Activated naive CD8-positive, alpha-beta T cell treated with anti-CD3 and anti-CD28 coated beads for 36 hours (primary cell): ENCODE measurements around the gene PLCG2. TPM values are rescaled to one million over a fixed set of nuclear protein-coding genes. Genes with fewer than 3 reads are reported as not detected.

Experiments
- DNase-seq: peaks from one replicate; pipeline ENCODE4 v3.0.0; 2021
- H3K27ac Mint-ChIP-seq: one replicate; pipeline ENCODE4 v1.8.0; 2022; ENCODE audit warnings: mild to moderate bottlenecking, moderate library complexity, mixed read lengths
- H3K27me3 Mint-ChIP-seq: one replicate; pipeline ENCODE4 v1.8.0; 2022; ENCODE audit warnings: mild to moderate bottlenecking, mixed read lengths
- H3K36me3 Mint-ChIP-seq: one replicate; pipeline ENCODE4 v1.8.0; 2021; ENCODE audit warnings: mild to moderate bottlenecking, mixed read lengths
- H3K4me1 Mint-ChIP-seq: one replicate; pipeline ENCODE4 v1.8.0; 2021; ENCODE audit warnings: mixed read lengths
- H3K4me3 Mint-ChIP-seq: one replicate; pipeline ENCODE4 v1.8.0; 2022; ENCODE audit warnings: mild to moderate bottlenecking, moderate library complexity, mixed read lengths
- H3K9me3 Mint-ChIP-seq: one replicate; pipeline ENCODE4 v1.8.0; 2022; ENCODE audit warnings: mixed read lengths
- total RNA-seq, 2 experiments: library from RNA; stranded (reverse); gene quantifications; one replicate each; pipeline ENCODE4 v1.2.3, GENCODE V29; 2021

The PLCG2 gene
- total RNA-seq, 2 experiments from 2014 or later, result 7.7 to 8.1 TPM

DNA sequence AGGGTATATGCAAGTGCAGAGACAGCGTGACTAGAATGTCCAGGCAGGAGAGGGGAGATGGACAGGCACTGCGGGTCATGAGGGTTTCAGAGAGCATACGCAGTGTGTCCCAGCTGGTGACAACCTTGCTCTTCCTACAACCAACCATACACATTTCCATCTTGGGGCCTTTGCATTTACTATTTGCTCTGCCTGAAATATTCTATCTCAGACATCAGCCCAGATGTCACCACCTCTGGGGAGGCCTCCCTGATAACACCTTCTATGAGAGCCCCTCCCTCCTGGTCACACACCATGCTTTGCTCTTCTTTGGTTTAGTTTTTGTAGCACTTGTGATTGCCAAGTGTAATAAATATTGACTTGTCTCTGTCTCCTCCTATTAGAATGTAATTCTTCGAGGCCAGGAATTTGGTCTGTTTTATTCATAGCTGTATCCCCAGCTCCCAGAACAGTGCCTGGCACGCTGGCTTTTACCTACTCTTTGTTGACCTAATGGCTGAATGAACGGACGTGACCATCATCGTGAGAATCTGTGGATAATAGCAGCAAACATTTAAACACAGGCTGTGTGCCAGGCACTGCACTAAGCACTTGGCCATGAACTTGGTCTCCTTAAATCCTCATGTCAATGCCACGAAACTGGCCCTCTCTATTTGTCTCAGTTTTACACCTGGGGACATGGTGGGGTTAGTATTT, 51.9 kb downstream of the PLCG2 start:
- Mint-ChIP-seq H3K4me1 (peaks cover 15% of the 10 kb centered on the region), H3K27me3 (no peaks in the 10 kb centered on the region), H3K4me3 (no peak overlapping the region), H3K9me3 (no peaks in the 10 kb centered on the region), H3K36me3 (no peaks in the 10 kb centered on the region), H3K27ac (no peak overlapping the region)
- DNase-seq, result no peak

GRCh38 chr16:81831722-81832126, 52.6 kb downstream of the PLCG2 start:
- Mint-ChIP-seq H3K27ac (no peak overlapping the region), H3K27me3 (no peaks in the 10 kb centered on the region), H3K4me3 (no peak overlapping the region), H3K9me3 (no peaks in the 10 kb centered on the region), H3K4me1 (peaks cover 15% of the 10 kb centered on the region), H3K36me3 (no peaks in the 10 kb centered on the region)
- DNase-seq, result peak; percentile 69

DNA sequence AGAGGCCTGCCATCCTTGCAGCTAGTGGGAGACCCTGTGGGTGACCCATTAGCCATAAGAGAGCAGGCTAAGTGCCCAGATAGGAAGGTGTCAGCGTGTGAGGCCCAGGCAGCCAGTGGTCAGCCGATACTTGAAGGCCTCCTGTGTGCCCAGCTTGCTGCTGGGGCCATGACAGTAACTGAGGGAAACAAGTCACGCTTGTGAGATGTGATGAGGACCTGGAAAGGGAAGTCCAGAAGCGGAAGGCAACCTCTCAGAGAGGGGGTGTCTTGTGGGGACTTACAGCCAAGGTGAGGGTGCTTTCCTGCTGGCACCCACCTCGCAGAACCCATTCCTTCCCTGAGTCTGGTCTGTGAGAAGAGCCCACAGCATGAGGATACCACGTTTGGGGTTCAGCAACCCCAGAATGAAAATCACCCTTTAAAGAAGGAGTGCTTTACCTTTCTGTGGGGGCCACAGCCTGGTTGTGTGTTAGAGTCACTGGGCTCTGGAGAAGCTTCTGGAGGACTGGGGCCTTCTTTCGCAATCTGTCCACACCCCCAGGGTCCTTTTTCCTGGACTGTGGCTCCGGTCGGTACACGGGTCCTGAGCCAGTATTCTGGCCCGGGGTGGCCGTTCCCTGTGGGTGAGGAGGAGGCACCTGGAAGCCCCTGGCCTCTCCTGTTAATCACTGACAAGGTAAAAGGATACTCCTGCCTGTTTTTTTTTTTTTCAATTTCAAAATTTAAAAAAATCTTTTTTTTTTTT, 53.9 kb downstream of the PLCG2 start:
- Mint-ChIP-seq H3K9me3 (no peaks in the 10 kb centered on the region), H3K4me1 (peaks cover 15% of the 10 kb centered on the region), H3K27ac (no peak overlapping the region), H3K27me3 (no peaks in the 10 kb centered on the region), H3K36me3 (no peaks in the 10 kb centered on the region), H3K4me3 (no peak overlapping the region)
- DNase-seq, result no peak

DNA sequence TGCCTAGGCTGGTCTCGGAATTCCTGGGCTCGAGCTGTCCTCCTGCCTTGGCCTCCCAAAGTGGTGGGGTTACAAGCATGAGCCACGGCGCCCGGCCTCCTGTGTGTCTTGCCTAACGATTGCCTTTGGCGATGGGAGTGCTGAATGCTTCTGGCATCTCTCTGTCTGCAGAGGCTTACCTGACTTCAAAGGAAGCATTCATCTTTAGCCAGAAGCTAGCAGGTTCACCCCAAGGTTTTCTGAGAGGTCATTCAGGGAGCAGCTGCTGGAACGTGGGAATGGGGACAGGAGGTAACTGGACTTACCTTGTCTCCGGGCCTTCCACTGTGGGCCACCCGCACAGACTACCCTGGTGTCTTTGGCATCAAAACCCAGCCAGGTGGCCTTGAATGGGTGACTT, 54.7 kb downstream of the PLCG2 start:
- Mint-ChIP-seq H3K4me1 (peaks cover 15% of the 10 kb centered on the region), H3K27ac (peak overlapping the region; percentile 29), H3K9me3 (no peaks in the 10 kb centered on the region), H3K36me3 (no peaks in the 10 kb centered on the region), H3K4me3 (no peak overlapping the region), H3K27me3 (no peaks in the 10 kb centered on the region)
- DNase-seq, result no peak

GRCh38 chr16:81834868-81835267, 55.8 kb downstream of the PLCG2 start:
- Mint-ChIP-seq H3K27ac (no peak overlapping the region), H3K27me3 (no peaks in the 10 kb centered on the region), H3K4me3 (no peak overlapping the region), H3K9me3 (no peaks in the 10 kb centered on the region), H3K36me3 (no peaks in the 10 kb centered on the region), H3K4me1 (peaks cover 15% of the 10 kb centered on the region)
- DNase-seq, result no peak

DNA sequence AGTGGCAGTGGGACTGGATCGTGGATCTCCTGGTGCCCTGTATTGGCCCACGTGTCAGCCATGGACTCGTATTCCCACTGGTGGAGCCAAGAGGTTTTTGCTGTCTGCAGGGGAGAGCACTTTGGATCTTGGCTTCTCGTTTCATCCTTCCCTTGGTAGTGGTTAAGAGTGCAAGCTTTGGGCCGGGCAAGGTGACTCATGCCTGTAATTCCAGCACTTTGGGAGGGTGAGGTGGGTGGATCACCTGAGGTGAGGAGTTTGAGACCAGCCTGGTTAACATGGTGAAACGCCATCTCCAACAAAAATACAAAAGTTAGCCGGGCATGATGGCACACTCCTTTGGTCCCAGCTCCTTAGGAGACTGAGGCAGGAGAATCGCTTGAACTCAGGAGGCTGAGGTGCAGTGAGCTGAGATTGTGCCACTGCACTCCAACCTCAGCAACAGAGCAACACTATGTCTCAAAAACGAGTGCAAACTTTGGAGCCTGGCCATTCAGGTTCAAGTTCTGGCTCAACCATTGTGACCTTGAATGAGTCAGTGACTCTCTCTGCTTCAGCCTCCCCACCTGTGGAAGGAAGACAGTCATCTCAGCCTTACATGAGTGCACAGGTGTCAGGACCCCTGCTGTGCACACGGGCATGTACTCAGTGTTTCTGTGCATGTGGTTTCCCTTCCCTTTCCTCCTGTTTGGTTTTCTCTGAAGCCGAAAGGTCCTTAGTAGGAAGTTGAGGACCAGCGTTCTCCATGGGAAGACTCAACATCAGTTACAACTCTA, 57.4 kb downstream of the PLCG2 start:
- no peak overlapping the region for H3K27ac Mint-ChIP-seq
- H3K4me3 Mint-ChIP-seq, result no peak overlapping the region
- peaks cover 10% of the 10 kb centered on the region for H3K4me1 Mint-ChIP-seq
- no peaks in the 10 kb centered on the region for H3K9me3 Mint-ChIP-seq
- no peaks in the 10 kb centered on the region for H3K27me3 Mint-ChIP-seq
- no peak for DNase-seq
- H3K36me3 Mint-ChIP-seq, result no peaks in the 10 kb centered on the region

- Mint-ChIP-seq H3K27ac (no peak overlapping the region), H3K4me3 (no peak overlapping the region), H3K36me3 (no peaks in the 10 kb centered on the region), H3K9me3 (no peaks in the 10 kb centered on the region), H3K27me3 (peaks cover 1% of the 10 kb centered on the region), H3K4me1 (peaks cover 1% of the 10 kb centered on the region)
- DNase-seq, result no peak
Observed at GRCh38 chr16:81837312-81837751, 58.2 kb downstream of the PLCG2 start.

GRCh38 chr16:81838794-81839193, 59.7 kb downstream of the PLCG2 start:
- H3K4me1 Mint-ChIP-seq, result no peaks in the 10 kb centered on the region
- no peak overlapping the region for H3K4me3 Mint-ChIP-seq
- H3K36me3 Mint-ChIP-seq, result no peaks in the 10 kb centered on the region
- H3K9me3 Mint-ChIP-seq, result no peaks in the 10 kb centered on the region
- DNase-seq, result no peak
- no peak overlapping the region for H3K27ac Mint-ChIP-seq
- peaks cover 5% of the 10 kb centered on the region for H3K27me3 Mint-ChIP-seq

DNA sequence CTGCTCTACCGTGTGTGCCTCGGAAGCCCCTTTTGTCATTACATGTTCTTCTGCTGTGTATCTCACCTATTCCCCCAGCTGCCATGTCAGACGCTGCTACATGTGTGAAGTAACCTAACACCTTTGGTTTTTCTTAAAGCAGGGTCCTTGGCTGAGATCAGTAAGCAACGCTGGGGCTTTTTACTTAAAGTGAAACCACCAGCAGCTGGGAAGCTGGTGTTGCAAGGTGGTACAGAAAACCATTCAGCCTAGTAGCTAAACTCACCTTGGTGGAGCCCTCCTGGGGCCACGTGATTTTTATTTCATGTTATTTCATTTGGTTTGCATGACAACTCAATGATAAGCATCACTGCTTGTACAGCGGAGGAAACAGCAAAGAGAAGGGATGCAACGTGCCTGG, 62.6 kb downstream of the PLCG2 start:
- Mint-ChIP-seq H3K4me1 (no peaks in the 10 kb centered on the region), H3K36me3 (no peaks in the 10 kb centered on the region), H3K9me3 (no peaks in the 10 kb centered on the region), H3K27me3 (peaks cover 5% of the 10 kb centered on the region), H3K4me3 (no peak overlapping the region), H3K27ac (no peak overlapping the region)
- DNase-seq, result no peak

DNA sequence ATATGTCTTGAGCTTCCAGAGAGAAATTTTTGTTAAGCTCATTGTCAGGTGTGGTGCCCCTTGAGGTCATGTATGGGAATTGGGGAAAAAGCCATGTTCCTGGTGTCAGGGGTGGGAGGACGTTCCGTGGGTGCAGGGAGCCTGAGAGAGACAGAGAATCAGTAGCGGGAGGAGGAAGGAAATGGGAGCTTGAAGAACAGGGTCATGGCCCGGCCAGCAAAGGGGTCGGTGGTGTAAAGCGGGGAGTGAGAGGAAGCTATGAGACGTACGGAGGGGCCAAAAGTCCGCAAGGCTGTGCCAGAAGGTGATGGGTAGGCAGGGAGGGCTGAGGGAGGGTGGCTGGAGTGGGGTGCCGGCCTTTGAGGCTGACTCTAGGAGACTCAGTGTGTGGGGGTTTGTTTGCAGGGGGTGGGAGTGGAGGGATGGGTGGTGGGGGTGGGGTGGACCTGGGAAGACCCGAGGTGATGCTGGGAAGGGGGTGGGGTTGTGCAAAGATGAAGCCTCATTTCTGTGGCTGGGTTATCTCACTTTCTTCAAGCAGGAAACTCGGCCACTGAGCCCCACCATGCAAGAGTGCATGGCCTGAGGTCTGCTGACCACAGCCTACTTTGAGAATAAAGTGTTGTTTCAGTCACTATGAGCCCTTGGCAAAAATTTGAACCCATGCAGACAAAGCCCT, 63.6 kb downstream of the PLCG2 start:
- H3K27me3 Mint-ChIP-seq, result peaks cover 5% of the 10 kb centered on the region
- H3K9me3 Mint-ChIP-seq, result no peaks in the 10 kb centered on the region
- no peaks in the 10 kb centered on the region for H3K4me1 Mint-ChIP-seq
- DNase-seq, result no peak
- H3K4me3 Mint-ChIP-seq, result no peak overlapping the region
- H3K36me3 Mint-ChIP-seq, result no peaks in the 10 kb centered on the region
- H3K27ac Mint-ChIP-seq, result no peak overlapping the region

- Mint-ChIP-seq H3K4me1 (no peaks in the 10 kb centered on the region), H3K36me3 (no peaks in the 10 kb centered on the region), H3K4me3 (no peak overlapping the region), H3K27me3 (peaks cover 5% of the 10 kb centered on the region), H3K27ac (no peak overlapping the region), H3K9me3 (no peaks in the 10 kb centered on the region)
- no peak for DNase-seq
Observed at GRCh38 chr16:81843243-81843582, 64.1 kb downstream of the PLCG2 start.

DNA sequence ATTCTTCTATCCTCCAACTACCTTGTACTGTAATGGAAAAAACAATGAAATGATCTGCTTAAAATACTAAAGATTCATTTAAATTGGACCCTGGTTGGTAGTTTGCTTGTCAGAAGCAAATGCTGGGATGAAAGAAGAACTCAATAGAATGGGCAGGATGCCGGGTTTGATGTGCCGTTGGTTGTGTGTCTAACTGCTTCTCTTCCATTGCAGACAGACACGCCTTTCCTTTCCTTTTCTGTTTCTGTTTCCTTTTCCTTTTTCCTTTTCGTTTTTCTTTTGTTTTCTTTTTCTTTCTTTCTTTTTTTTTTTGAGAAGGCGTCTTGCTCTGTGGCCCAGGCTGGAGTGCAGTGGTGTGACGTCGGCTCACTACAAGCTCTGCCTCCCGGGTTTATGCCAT, 64.6 kb downstream of the PLCG2 start:
- DNase-seq, result no peak
- Mint-ChIP-seq H3K36me3 (no peaks in the 10 kb centered on the region), H3K9me3 (no peaks in the 10 kb centered on the region), H3K4me3 (no peak overlapping the region), H3K27me3 (peaks cover 5% of the 10 kb centered on the region), H3K4me1 (no peaks in the 10 kb centered on the region), H3K27ac (no peak overlapping the region)

DNA sequence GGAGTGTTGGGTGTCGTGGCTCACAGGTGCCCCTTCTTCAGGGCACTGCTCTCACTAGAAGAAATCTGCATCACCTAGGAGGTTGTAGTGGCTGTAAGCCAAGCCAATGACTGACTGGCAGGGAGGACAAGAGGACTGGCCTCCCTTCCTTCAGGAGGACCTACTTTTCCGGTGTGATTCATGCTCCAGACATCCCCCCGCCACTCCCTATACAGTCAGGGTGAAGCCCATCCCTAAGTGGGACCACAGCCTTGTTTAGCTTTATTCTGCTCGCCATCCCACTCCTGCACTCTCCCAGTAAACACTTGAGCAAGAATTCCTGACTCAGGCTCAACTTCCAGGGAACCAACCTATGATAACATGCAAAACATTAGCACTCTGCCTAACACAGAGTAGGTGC, 67.0 kb downstream of the PLCG2 start:
- H3K4me3 Mint-ChIP-seq, result no peak overlapping the region
- no peaks in the 10 kb centered on the region for H3K36me3 Mint-ChIP-seq
- no peaks in the 10 kb centered on the region for H3K9me3 Mint-ChIP-seq
- H3K4me1 Mint-ChIP-seq, result no peaks in the 10 kb centered on the region
- peaks cover 5% of the 10 kb centered on the region for H3K27me3 Mint-ChIP-seq
- no peak for DNase-seq
- no peak overlapping the region for H3K27ac Mint-ChIP-seq

- Mint-ChIP-seq H3K9me3 (no peaks in the 10 kb centered on the region), H3K4me1 (no peaks in the 10 kb centered on the region), H3K27ac (no peak overlapping the region), H3K4me3 (no peak overlapping the region), H3K27me3 (no peaks in the 10 kb centered on the region), H3K36me3 (no peaks in the 10 kb centered on the region)
- DNase-seq, result no peak
Observed at GRCh38 chr16:81848306-81848853, 69.3 kb downstream of the PLCG2 start.
